Heart left ventricle (tissue), 16 donors: ENCODE results near the gene LANCL1. TPM values are rescaled to one million over a fixed set of nuclear protein-coding genes. Genes with fewer than 3 reads are reported as not detected.
"Not testable (repeated sequence)": the region's sequence is repeated elsewhere in the genome, so short reads cannot be mapped to it uniquely, and the experiment has no call there.

Source experiments
- ATAC-seq, 4 donors: fragments of 200-7000 bp; cut with Tn5 transposase; one replicate each; pipeline ENCODE4 v1.9.1; 2020 to 2022; ENCODE audit warnings: moderate library complexity in 4 of 4, mild to moderate bottlenecking in 3 of 4, moderate number of reproducible peaks in 1 of 4
- DNase-seq, 5 donors: peaks; one replicate each; pipeline ENCODE4 v3.0.0-alpha.2; 2020
- H3K27ac ChIP-seq, 12 donors: fragments of 200-600 bp; sonication (generic) in 4 of 12; one replicate each; pipeline versions ENCODE4 v1.5.0 to v1.8.0; 2016 to 2022; ENCODE audit warnings: mild to moderate bottlenecking in 2 of 12
- H3K27me3 ChIP-seq, 9 donors: fragments of 200-600 bp; sonication (generic) in 2 of 9; one replicate each; pipeline versions ENCODE4 v1.5.1 to v1.8.0; 2016 to 2022; ENCODE audit warnings: mild to moderate bottlenecking in 3 of 9
- H3K36me3 ChIP-seq, 9 donors: fragments of 200-600 bp; sonication (generic) in 2 of 9; one replicate each; pipeline versions ENCODE4 v1.5.0 to v1.8.0; 2018 to 2022; ENCODE audit warnings: mild to moderate bottlenecking in 2 of 9
- H3K4me1 ChIP-seq, 12 donors: fragments of 200-600 bp; sonication (generic) in 4 of 12; one replicate each; pipeline versions ENCODE4 v1.5.0 to v1.8.0; 2016 to 2022; ENCODE audit warnings: mild to moderate bottlenecking in 3 of 12
- H3K4me3 ChIP-seq, 12 donors: fragments of 200-600 bp; sonication (generic) in 4 of 12; one replicate each; pipeline versions ENCODE4 v1.5.0 to v1.8.0; 2017 to 2022; ENCODE audit warnings: mild to moderate bottlenecking in 9 of 12, moderate library complexity in 4 of 12
- H3K9me3 ChIP-seq, 12 donors: fragments of 200-600 bp; sonication (generic) in 4 of 12; one replicate each; pipeline versions ENCODE4 v1.5.0 to v1.8.0; 2016 to 2022; ENCODE audit warnings: mild to moderate bottlenecking in 1 of 12
- CTCF ChIP-seq, 12 donors: fragments of 200-600 bp; sonication (generic) in 4 of 12; IDR thresholded peaks; one replicate each; pipeline versions ENCODE4 v1.5.0 to v1.8.0; 2018 to 2022; ENCODE audit warnings: antibody characterized with exemption in 12 of 12, mild to moderate bottlenecking in 5 of 12
- POLR2A ChIP-seq, 2 donors: fragments of 450-650 bp; IDR thresholded peaks; one replicate each; pipeline ENCODE4 v1.6.1; 2017; ENCODE audit warnings: antibody characterized with exemption in 2 of 2, mild to moderate bottlenecking in 2 of 2, moderate library complexity in 2 of 2
- WGBS, 4 donors: extraction: QIAGEN DNeasy Blood & Tissue Kit in 2 of 4; methylation state at CpG; one replicate each; pipeline versions ENCODE4 v1.1.5 to v1.1.7; 2013 to 2018; 5-methylcytosine and 5-hydroxymethylcytosine counted together
- intact Hi-C, 10 donors: fragments of 100-400 bp; cut with DNase I; formaldehyde crosslinking; loops; one replicate each; pipeline versions ENCODE4 v1.11.1 to v1.14.2; 2022
- polyA plus RNA-seq, 2 donors: library from polyadenylated mRNA; stranded (reverse); fragments of 200-250 nt; gene quantifications; one replicate each; pipeline ENCODE4 v1.2.3, GENCODE V29; 2013
- total RNA-seq, 9 donors: library from RNA; depleted of rRNA in 2 of 9; stranded (reverse); fragments of >200 nt in 2 of 9; fragmentation: NEBNext Ultra II Directional in 3 of 9; extraction: Animal tissue kit (Norgen Biotek cat#: 25700) in 3 of 9; gene quantifications; one replicate each; pipeline versions ENCODE4 v1.1.0 to v1.2.4, GENCODE V29; 2016 to 2023
- donor health status: ischemic (EF 13 %, LVEDD 7.1; RV severe dilation, severe dysfunction).
- donor health status: healthy with polysubstance abuse.
- donor health status: DM: no; HTN: yes; CAD: no.
- donor health status: DM: no; HTN: no; CAD: no.
- donor health status: ischemic (EF 25% LVEDD 6.9; RV normal size, moderate dysfunction).
- donor health status: ischemic (EF 25% LVEDD 5.7; RV mildly dilated, moderate dysfunction).
- donor health status: healthy.
- donor health status: DM: yes; HTN: yes; CAD: no.
- donor health status: ischemic (EF 35%, LVEDD 5.7; RV mildly dilated, moderate dysfunction).
- donor health status: nonischemic (EF 11% LVEDD 7.7; RV severe dilation, severe dysfunction).
- donor health status: DM: yes; HTN: yes; CAD: no.
- donor health status: PGD.
- donor health status: ischemic (EF 29% LVEDD 5.4; RV normal size, mild dysfunction).
- donor health status: nonischemic (EF 23%, LVEDD 6.1; RV moderate dilation, normal function).

The LANCL1 gene
- total and polyA plus RNA-seq, 11 donors = 7.7 to 76.1 (median 44.9) TPM

DNA sequence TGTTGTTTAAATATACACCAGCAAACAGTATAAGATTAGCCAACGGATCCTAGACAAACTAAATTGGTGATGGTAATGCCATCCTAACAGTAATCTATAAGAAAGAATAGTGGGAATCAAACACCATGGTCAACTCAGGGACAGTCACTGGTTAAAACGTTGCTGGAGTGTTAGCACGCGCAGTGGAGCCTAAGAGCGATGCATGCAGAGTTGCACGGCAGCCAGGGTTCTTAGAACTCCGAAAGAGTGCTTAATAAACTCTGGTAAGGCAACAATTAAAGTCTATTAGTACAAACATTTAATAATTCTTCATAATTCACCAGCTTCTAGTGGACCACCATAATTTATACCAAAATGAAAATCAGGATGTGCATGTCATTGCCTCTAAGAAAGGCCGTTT is 22.2 kb downstream of the LANCL1 start:
- peaks cover 0 to 89% (median 33%) of the 10 kb centered on the region in 9 donors for H3K36me3 ChIP-seq
- TF ChIP-seq POLR2A (IDR thresholded peaks at IDR 0.05) (no peak), CTCF (IDR thresholded peaks at IDR 0.05) (no peak)
- WGBS, 4 donors = 80 to 90% (median 89%) methylated on average over 8 of the region's 8 CpGs

GRCh38 chr2:210452194-210452593 is 24.4 kb downstream of the LANCL1 start:
- no peaks in the 10 kb centered on the region for H3K4me1 ChIP-seq
- H3K4me3 ChIP-seq = no peak overlapping the region
- peaks cover 0 to 25% (median 5%) of the 10 kb centered on the region in 12 donors for H3K9me3 ChIP-seq
- no peak overlapping the region for H3K27ac ChIP-seq
- 98 to 100% (median 99%) methylated on average over 2 of the region's 2 CpGs for WGBS, 4 donors
- H3K36me3 ChIP-seq = peaks cover 0 to 70% (median 26%) of the 10 kb centered on the region in 9 donors
- DNase-seq (no peak), ATAC-seq (no peak)
- intact Hi-C loops = no loop called here
- no peaks in the 10 kb centered on the region for H3K27me3 ChIP-seq
- TF ChIP-seq CTCF (IDR thresholded peaks at IDR 0.05) (no peak), POLR2A (IDR thresholded peaks at IDR 0.05) (no peak)

More for the DNA sequence above, 22.2 kb downstream of the LANCL1 start:
- Histone ChIP-seq H3K27me3 (no peaks in the 10 kb centered on the region), H3K27ac (no peak overlapping the region), H3K4me3 (no peak overlapping the region), H3K4me1 (no peaks in the 10 kb centered on the region), H3K9me3 (peaks cover 0 to 11% (median 0%) of the 10 kb centered on the region in 12 donors)
- ATAC-seq (no peak), DNase-seq (no peak)
- intact Hi-C loops = no loop called here

- H3K27ac ChIP-seq, H3K4me3 ChIP-seq, H3K27me3 ChIP-seq, ATAC-seq, H3K4me1 ChIP-seq, intact Hi-C loops, DNase-seq: not testable (repeated sequence)
- Histone ChIP-seq H3K9me3 (peaks cover 0 to 31% (median 7%) of the 10 kb centered on the region in 12 donors), H3K36me3 (peaks cover 0 to 58% (median 20%) of the 10 kb centered on the region in 9 donors)
- 95 to 98% (median 96%) methylated on average over 3 of the region's 3 CpGs for WGBS, 4 donors
These were observed 25.6 kb downstream of the LANCL1 start for GRCh38 chr2:210450942-210451341.

- 83 to 92% (median 88%) methylated on average over 3 of the region's 3 CpGs for WGBS, 4 donors
- intact Hi-C loops = loop anchor here in 1 of 10 donors (10.0 kb wide), 1 partner anchor 709 kb away; no protein-coding TSS in a partner anchor
- Histone ChIP-seq H3K9me3 (peaks cover 0 to 26% (median 7%) of the 10 kb centered on the region in 12 donors), H3K27me3 (no peaks in the 10 kb centered on the region), H3K4me1 (peaks cover 0 to 3% (median 0%) of the 10 kb centered on the region in 12 donors), H3K36me3 (peaks cover 0 to 22% (median 9%) of the 10 kb centered on the region in 9 donors), H3K4me3 (no peak overlapping the region), H3K27ac (no peak overlapping the region)
- no peak for TF ChIP-seq POLR2A (IDR thresholded peaks at IDR 0.05)
- no peak for TF ChIP-seq CTCF (IDR thresholded peaks at IDR 0.05)
- ATAC-seq = no peak
- no peak for DNase-seq
These were observed 30.8 kb downstream of the LANCL1 start for GRCh38 chr2:210445732-210446131.
